ENCODE results near the gene CDKN2B.

The CDKN2B gene

DNA sequence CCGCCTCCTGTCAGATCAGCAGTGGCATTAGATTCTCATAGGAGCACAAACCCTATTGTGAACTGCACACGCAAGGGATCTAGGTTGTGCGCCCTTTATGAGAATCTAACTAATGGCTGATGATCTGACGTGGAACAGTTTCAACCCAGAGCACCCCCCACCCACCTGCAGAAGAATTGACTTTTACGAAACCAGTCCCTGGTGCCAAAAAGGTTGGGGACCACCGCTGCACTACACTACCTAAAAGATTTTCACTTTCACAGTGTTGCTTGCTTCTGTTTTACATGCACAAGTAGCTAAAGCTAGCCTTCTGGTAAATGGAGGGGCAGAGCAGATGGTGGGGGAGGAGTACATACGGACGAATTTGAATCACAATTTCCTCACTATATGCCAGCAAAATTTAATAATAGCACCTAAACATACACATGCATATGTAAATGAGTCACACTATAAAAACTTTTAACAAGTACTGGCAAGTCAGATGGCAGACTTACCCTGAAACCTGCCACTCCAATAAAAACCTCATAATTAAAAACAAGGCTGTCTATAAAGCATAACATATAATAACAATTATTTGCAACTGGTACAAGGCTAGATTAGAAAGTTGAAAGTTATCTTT is 24.0 kb upstream of the CDKN2B start:
- no peak for DNase-seq (ENCODE audit: low read depth)

- DNase-seq (ENCODE audit: low read depth), result no peak
Observed at GRCh38 chr9:22031655-22032411, 22.7 kb upstream of the CDKN2B start.

DNA sequence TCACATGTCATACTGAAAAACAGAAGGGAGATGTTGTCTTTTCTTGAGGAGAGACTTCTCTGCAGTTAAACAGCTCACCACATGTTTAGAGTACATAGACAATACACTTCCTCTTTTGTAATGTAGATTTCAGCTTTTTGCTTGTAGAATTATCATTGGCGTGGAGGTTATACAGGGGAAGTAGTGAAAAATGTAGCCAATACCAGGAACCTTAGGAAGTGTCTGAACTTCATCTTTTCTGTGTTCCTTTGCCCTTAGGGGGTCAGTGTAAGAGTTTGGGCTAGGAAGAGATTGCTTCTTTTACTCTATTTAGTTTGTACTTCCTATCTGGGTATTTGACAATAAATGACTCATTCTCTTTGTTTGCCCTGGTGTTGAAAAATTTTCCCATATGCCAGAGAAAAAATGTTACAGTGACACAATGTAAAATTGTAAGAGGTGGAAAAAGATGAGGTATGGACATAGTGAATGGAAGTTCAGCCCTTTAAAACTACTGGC is 21.0 kb upstream of the CDKN2B start:
- DNase-seq (ENCODE audit: low read depth), result peak; percentile 77

- DNase-seq (ENCODE audit: low read depth), result no peak
Observed at GRCh38 chr9:22029231-22029630, 20.1 kb upstream of the CDKN2B start.

- DNase-seq (ENCODE audit: low read depth), result no peak
Observed at GRCh38 chr9:22028394-22028793, 19.3 kb upstream of the CDKN2B start.

- no peak for DNase-seq (ENCODE audit: low read depth)
Observed at GRCh38 chr9:22026696-22027095, 17.6 kb upstream of the CDKN2B start.

GRCh38 chr9:22022396-22022795 is 13.3 kb upstream of the CDKN2B start:
- no peak for DNase-seq (ENCODE audit: low read depth)

GRCh38 chr9:22010866-22011625 is 1.9 kb upstream of the CDKN2B start:
- DNase-seq (ENCODE audit: low read depth), result peak; percentile 61

DNA sequence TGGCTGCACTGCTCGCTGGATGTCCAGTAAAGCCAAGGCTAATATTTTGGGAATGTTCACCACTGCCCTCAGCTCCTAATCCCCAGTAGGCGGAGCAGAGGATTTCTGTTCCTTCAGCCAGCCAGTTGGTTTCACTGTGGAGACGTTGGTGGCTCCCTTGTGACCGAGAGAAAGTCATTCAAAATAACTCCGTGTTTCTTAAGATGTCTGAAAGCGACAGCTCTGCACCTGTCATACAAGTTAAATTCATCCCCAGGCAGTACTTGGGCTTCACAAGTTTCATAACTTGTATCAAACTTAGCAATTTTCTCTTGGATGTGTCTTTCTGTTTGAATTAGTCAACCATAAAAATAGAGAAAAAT is 382 bp upstream of the CDKN2B start:
- DNase-seq (ENCODE audit: low read depth), result no peak

DNA sequence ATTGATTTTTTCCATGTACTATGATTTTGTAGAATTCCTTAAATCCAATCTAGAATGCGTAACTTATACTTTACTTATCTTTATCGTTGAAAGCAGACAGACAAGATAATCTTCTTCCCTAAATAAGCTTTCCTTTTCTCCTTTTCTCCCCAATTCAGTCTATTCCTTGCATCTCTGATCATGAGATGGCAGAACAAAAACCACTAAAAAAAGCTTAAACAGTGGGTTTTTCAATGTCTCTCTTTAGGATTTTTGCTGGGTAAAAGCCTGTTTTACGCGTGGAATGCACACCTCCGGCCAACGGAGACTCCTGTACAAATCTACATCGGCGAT is 755 bp downstream of the CDKN2B start:
- no peak for DNase-seq (ENCODE audit: low read depth)

- no peak for DNase-seq (ENCODE audit: low read depth)
Observed at GRCh38 chr9:22005702-22006606, 3.2 kb downstream of the CDKN2B start.

DNA sequence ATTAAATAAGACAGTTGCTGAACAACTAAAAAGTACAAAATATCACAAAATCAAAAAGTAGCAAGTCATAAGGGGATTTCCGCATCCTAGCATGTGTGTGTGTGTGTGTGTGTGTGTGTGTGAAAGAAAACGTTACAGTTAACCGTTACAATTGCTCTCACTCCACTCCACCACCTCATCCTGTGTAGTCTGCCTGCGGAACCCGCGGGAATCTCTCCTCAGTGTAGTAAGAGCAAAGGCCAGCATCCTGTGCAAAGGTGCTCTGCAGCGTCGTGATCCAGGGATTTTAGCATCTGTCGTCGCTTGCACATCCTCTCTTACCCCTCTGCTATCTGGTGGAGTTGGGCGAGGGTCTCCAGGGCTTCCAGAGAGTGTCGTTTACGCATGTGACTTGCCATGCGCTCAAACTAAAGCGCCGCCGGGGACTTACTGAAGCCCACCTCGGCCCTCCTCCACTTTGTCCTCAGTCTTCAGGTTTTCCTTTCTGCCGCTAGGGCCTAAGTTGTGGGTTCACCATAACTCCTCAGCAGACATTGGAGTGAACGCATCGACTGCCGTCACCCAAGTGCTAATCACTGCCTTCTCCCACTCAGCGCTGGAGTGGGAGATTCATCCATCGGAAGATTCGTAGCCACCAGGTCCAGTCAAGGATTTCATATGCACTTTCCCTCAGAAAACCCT is 3.9 kb downstream of the CDKN2B start:
- DNase-seq (ENCODE audit: low read depth), result no peak

- DNase-seq (ENCODE audit: low read depth), result no peak
Observed at GRCh38 chr9:22002038-22002437, 7.1 kb downstream of the CDKN2B start.

DNA sequence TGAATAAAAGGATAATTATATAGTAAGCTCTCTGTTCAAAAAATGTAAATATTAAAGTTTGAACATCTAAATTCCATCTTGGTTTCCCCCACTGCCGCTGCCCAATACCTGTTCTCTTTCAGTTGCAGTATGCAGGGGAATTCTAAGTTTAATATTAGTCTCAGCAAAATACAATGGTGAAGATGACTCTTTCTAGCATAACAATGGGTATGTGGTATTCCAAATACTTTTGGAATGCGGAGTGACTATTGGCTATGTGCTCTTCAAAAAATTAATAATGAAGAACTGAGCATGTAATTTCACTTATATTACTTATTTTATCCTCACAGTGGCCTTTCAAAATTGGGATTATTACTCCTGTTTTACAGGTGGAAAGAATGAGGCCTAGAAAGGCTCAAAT is 11.1 kb downstream of the CDKN2B start:
- DNase-seq (ENCODE audit: low read depth), result no peak

GRCh38 chr9:21997480-21997879 is 11.6 kb downstream of the CDKN2B start:
- DNase-seq (ENCODE audit: low read depth), result no peak

DNA sequence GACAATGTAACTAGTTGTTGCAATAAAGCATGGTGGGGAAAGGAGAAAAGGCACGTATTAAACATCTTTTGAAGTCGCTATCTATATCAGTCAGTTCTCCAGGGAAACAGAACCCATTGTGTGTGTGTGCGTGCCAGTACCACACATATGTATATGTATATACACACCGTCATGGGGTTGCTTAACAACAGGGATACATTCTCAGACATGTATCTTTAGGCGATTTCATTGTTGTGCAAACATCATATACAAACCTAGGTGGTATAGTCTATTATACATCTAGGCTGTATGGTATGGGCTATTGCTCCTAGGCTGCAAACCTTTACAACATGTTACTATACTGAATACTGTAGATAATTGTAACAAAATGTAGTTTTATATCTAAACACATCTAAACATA is 12.2 kb downstream of the CDKN2B start:
- DNase-seq (ENCODE audit: low read depth), result no peak

DNA sequence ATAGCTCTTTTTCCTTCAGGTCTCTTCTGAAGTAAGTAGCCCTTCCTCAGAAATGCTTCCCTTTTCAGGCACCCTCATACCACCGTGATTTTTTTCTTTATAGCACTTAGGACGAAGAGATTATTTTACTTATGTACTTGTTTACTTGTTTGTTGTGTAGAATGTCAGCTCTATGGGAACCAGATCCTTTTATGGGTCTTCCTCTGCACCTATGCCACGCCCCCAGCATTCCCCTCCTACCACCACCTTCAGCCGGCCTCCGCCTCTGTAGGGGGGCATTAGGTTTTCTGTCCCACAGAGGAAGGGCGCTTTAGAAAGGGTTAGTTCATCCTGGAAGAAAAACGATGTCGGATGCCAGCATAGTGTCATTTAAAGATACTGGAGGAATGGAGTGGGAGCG is 12.7 kb downstream of the CDKN2B start:
- no peak for DNase-seq (ENCODE audit: low read depth)

GRCh38 chr9:21995666-21996398 is 13.3 kb downstream of the CDKN2B start:
- peak; percentile 65 for DNase-seq (ENCODE audit: low read depth)

GRCh38 chr9:21995006-21995665 is 14.0 kb downstream of the CDKN2B start:
- peak; percentile 85 for DNase-seq (ENCODE audit: low read depth)

DNA sequence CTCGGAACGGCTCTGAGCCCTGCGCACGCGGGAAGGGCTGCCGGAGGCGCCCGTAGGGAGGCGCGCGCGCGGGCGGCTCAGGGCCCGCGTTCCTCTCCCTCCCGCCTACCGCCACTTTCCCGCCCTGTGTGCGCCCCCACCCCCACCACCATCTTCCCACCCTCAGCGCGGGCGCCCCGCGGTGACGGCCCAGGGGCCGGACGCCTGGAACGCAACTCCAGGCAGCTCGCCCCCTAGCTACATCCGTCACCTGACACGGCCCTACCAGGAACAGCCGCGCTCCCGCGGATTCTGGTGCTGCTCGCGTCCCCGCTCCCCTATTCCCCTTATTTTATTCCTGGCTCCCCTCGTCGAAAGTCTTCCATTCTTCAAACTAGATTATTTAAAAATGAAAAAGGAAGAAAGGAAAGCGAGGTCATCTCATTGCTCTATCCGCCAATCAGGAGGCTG is 14.5 kb downstream of the CDKN2B start, which contains the start of gene CDKN2B-AS1:
Gene CDKN2B-AS1, plus strand, starts transcription at position 236 of the 450 bp plus-strand sequence.
- DNase-seq (ENCODE audit: low read depth), result peak; percentile 75
